Measurements from ENCODE around the gene ABCC12. TPM values are rescaled to one million over a fixed set of nuclear protein-coding genes. Genes with fewer than 3 reads are reported as not detected.
A peak's percentile ranks its signal among the peaks of the same experiment; 100 is the strongest.

ABCC12 gene
- total RNA-seq, 2 experiments from 2014 or later, result not detected

GRCh38 chr16:48164907-48165715 is 9.3 kb upstream of the ABCC12 start:
- Mint-ChIP-seq H3K9me3 (ENCODE audit: low read depth) (no peaks in the 10 kb centered on the region), H3K36me3 (ENCODE audit: low read depth) (no peaks in the 10 kb centered on the region), H3K4me1 (peaks cover 4% of the 10 kb centered on the region), H3K27me3 (peaks cover 17% of the 10 kb centered on the region), H3K4me3 (no peak overlapping the region), H3K27ac (no peak overlapping the region)
- intact Hi-C loops (cut with DNase I, micrococcal nuclease), result loop anchor here (1.0 to 10.0 kb wide), 8 partner anchors 110 to 1610 kb away; partner anchors contain the start of genes ITFG1 (in 1 of the 2), NETO2 (in 1 of the 2) and PHKB (in 1 of the 2)
- ATAC-seq (peak; percentile 92), DNase-seq (peak; percentile 82)
- ChIA-PET CTCF (interaction anchor here (0.6 to 2.0 kb wide), 27 partner anchors 9 to 1612 kb away, joined by 3 to 14 read pairs (median 3); partner anchors contain the start of gene NETO2), POLR2A (interaction anchor here (1.1 kb wide), 1 partner anchor 704 kb away, joined by 3 read pairs; the partner anchor contains the start of gene ITFG1)

GRCh38 chr16:48162839-48163410 is 7.1 kb upstream of the ABCC12 start:
- no peak for ATAC-seq
- intact Hi-C loops (cut with DNase I, micrococcal nuclease), result loop anchor here (5.0 to 10.0 kb wide), 3 partner anchors 698 to 1608 kb away; partner anchors contain the start of genes ITFG1 (in 1 of the 2) and PHKB (in 1 of the 2)
- CTCF ChIA-PET, result interaction anchor here (0.7 kb wide), 1 partner anchor 417 kb away, joined by 3 read pairs; no protein-coding TSS in a partner anchor

GRCh38 chr16:48161906-48162305 is 6.1 kb upstream of the ABCC12 start:
- no peak overlapping the region for H3K4me3 Mint-ChIP-seq
- no peak overlapping the region for H3K27ac Mint-ChIP-seq
- ChIA-PET POLR2A (no interaction called here), CTCF (interaction anchor here (0.6 to 1.5 kb wide), 4 partner anchors 10 to 1488 kb away, joined by 3 to 5 read pairs (median 3); no protein-coding TSS in a partner anchor)
- intact Hi-C loops (cut with DNase I, micrococcal nuclease), result loop anchor here (5.0 to 10.0 kb wide), 3 partner anchors 697 to 1607 kb away; partner anchors contain the start of genes ITFG1 (in 1 of the 2) and PHKB (in 1 of the 2)
- ATAC-seq (no peak), DNase-seq (no peak)
- H3K36me3 Mint-ChIP-seq (ENCODE audit: low read depth), result no peaks in the 10 kb centered on the region
- peaks cover 28% of the 10 kb centered on the region for H3K4me1 Mint-ChIP-seq
- H3K27me3 Mint-ChIP-seq, result peaks cover 23% of the 10 kb centered on the region
- H3K9me3 Mint-ChIP-seq (ENCODE audit: low read depth), result no peaks in the 10 kb centered on the region

More at GRCh38 chr16:48162839-48163410, 7.1 kb upstream of the ABCC12 start:
- Mint-ChIP-seq H3K36me3 (ENCODE audit: low read depth) (no peaks in the 10 kb centered on the region), H3K27ac (no peak overlapping the region), H3K9me3 (ENCODE audit: low read depth) (no peaks in the 10 kb centered on the region), H3K27me3 (peaks cover 23% of the 10 kb centered on the region), H3K4me3 (no peak overlapping the region), H3K4me1 (peaks cover 19% of the 10 kb centered on the region)
- POLR2A ChIA-PET, result no interaction called here
- DNase-seq, result no peak

GRCh38 chr16:48160575-48160974 is 4.8 kb upstream of the ABCC12 start:
- no peak overlapping the region for H3K4me3 Mint-ChIP-seq
- intact Hi-C loops (cut with DNase I, micrococcal nuclease), result loop anchor here (5.0 to 10.0 kb wide), 3 partner anchors 696 to 1606 kb away; partner anchors contain the start of genes ITFG1 (in 1 of the 2) and PHKB (in 1 of the 2)
- ATAC-seq, result no peak

GRCh38 chr16:48158296-48158695 is 2.5 kb upstream of the ABCC12 start:
- DNase-seq, result peak; percentile 65
- no peaks in the 10 kb centered on the region for H3K9me3 Mint-ChIP-seq (ENCODE audit: low read depth)
- intact Hi-C loops (cut with DNase I, micrococcal nuclease), result loop anchor here (1.0 to 10.0 kb wide), 11 partner anchors 35 to 1140 kb away; partner anchors contain the start of genes ITFG1 (in 1 of the 2) and PHKB (in 1 of the 2)
- CTCF ChIA-PET, result interaction anchor here (0.6 to 3.0 kb wide), 8 partner anchors 9 to 1120 kb away, joined by 3 to 13 read pairs (median 4); partner anchors contain the start of gene ITFG1
- POLR2A ChIA-PET, result interaction anchor here (0.7 kb wide), 1 partner anchor 148 kb away, joined by 3 read pairs; no protein-coding TSS in a partner anchor
- H3K4me1 Mint-ChIP-seq, result peaks cover 25% of the 10 kb centered on the region
- H3K27me3 Mint-ChIP-seq, result peaks cover 34% of the 10 kb centered on the region
- H3K4me3 Mint-ChIP-seq, result peak overlapping the region; percentile 30
- H3K27ac Mint-ChIP-seq, result no peak overlapping the region
- H3K36me3 Mint-ChIP-seq (ENCODE audit: low read depth), result no peaks in the 10 kb centered on the region
- ATAC-seq, result peak; percentile 94

More at GRCh38 chr16:48160575-48160974, 4.8 kb upstream of the ABCC12 start:
- Mint-ChIP-seq H3K4me1 (peaks cover 30% of the 10 kb centered on the region), H3K9me3 (ENCODE audit: low read depth) (no peaks in the 10 kb centered on the region), H3K27ac (no peak overlapping the region), H3K36me3 (ENCODE audit: low read depth) (no peaks in the 10 kb centered on the region), H3K27me3 (peaks cover 28% of the 10 kb centered on the region)
- POLR2A ChIA-PET, result interaction anchor here (0.7 kb wide), 1 partner anchor 76 kb away, joined by 3 read pairs; no protein-coding TSS in a partner anchor
- DNase-seq, result no peak
- CTCF ChIA-PET, result interaction anchor here (1.5 to 3.0 kb wide), 2 partner anchors 1018 to 1123 kb away, joined by 5 to 13 read pairs; no protein-coding TSS in a partner anchor

- Mint-ChIP-seq H3K27ac (peak overlapping the region; percentile 23), H3K4me3 (peak overlapping the region; percentile 30), H3K4me1 (peaks cover 25% of the 10 kb centered on the region), H3K36me3 (ENCODE audit: low read depth) (no peaks in the 10 kb centered on the region), H3K9me3 (ENCODE audit: low read depth) (no peaks in the 10 kb centered on the region), H3K27me3 (peaks cover 32% of the 10 kb centered on the region)
- intact Hi-C loops (cut with DNase I, micrococcal nuclease), result loop anchor here (1.0 to 10.0 kb wide), 13 partner anchors 34 to 1209 kb away; partner anchors contain the start of genes ITFG1 (in 1 of the 2), NETO2 (in 1 of the 2) and PHKB (in 1 of the 2)
- peak; percentile 20 for DNase-seq
- ATAC-seq, result peak; percentile 60
- POLR2A ChIA-PET, result interaction anchor here (0.7 kb wide), 1 partner anchor 147 kb away, joined by 3 read pairs; no protein-coding TSS in a partner anchor
- CTCF ChIA-PET, result interaction anchor here (0.6 to 3.0 kb wide), 7 partner anchors 9 to 1016 kb away, joined by 3 to 13 read pairs (median 4); partner anchors contain the start of gene ITFG1
These were observed 2.0 kb upstream of the ABCC12 start for GRCh38 chr16:48157794-48158193.

GRCh38 chr16:48157302-48157701 is 1.5 kb upstream of the ABCC12 start:
- intact Hi-C loops (cut with DNase I, micrococcal nuclease), result loop anchor here (2.0 to 10.0 kb wide), 6 partner anchors 103 to 1209 kb away; partner anchors contain the start of gene NETO2 (in 1 of the 2)
- no peaks in the 10 kb centered on the region for H3K9me3 Mint-ChIP-seq (ENCODE audit: low read depth)
- H3K36me3 Mint-ChIP-seq (ENCODE audit: low read depth), result no peaks in the 10 kb centered on the region
- POLR2A ChIA-PET, result no interaction called here
- CTCF ChIA-PET, result interaction anchor here (0.6 to 2.3 kb wide), 7 partner anchors 8 to 943 kb away, joined by 3 to 8 read pairs (median 4); partner anchors contain the start of gene ITFG1
- DNase-seq (no peak), ATAC-seq (no peak)
- peaks cover 35% of the 10 kb centered on the region for H3K27me3 Mint-ChIP-seq
- peaks cover 25% of the 10 kb centered on the region for H3K4me1 Mint-ChIP-seq
- no peak overlapping the region for H3K4me3 Mint-ChIP-seq
- no peak overlapping the region for H3K27ac Mint-ChIP-seq

GRCh38 chr16:48156790-48157209 is 1.0 kb upstream of the ABCC12 start:
- ChIA-PET CTCF (interaction anchor here (0.6 to 1.8 kb wide), 4 partner anchors 12 to 942 kb away, joined by 3 to 6 read pairs (median 3); no protein-coding TSS in a partner anchor), POLR2A (no interaction called here)
- Mint-ChIP-seq H3K9me3 (ENCODE audit: low read depth) (no peaks in the 10 kb centered on the region), H3K27ac (no peak overlapping the region), H3K4me3 (no peak overlapping the region), H3K4me1 (peaks cover 25% of the 10 kb centered on the region), H3K27me3 (peaks cover 30% of the 10 kb centered on the region), H3K36me3 (ENCODE audit: low read depth) (no peaks in the 10 kb centered on the region)
- ATAC-seq, result peak; percentile 50
- intact Hi-C loops (cut with DNase I, micrococcal nuclease), result loop anchor here (1.0 to 10.0 kb wide), 7 partner anchors 102 to 1208 kb away; partner anchors contain the start of gene NETO2 (in 1 of the 2)
- DNase-seq, result peak; percentile 93

- no peak overlapping the region for H3K4me3 Mint-ChIP-seq
- ATAC-seq (no peak), DNase-seq (no peak)
- ChIA-PET CTCF (interaction anchor here (0.6 kb wide), 1 partner anchor 275 kb away, joined by 3 read pairs; no protein-coding TSS in a partner anchor), POLR2A (no interaction called here)
- no peak overlapping the region for H3K27ac Mint-ChIP-seq
- peaks cover 19% of the 10 kb centered on the region for H3K4me1 Mint-ChIP-seq
- H3K36me3 Mint-ChIP-seq (ENCODE audit: low read depth), result no peaks in the 10 kb centered on the region
- peaks cover 23% of the 10 kb centered on the region for H3K27me3 Mint-ChIP-seq
- intact Hi-C loops (cut with DNase I, micrococcal nuclease), result loop anchor here (10.0 kb wide), 2 partner anchors 99 to 579 kb away; no protein-coding TSS in a partner anchor
- peaks cover under 1% of the 10 kb centered on the region for H3K9me3 Mint-ChIP-seq (ENCODE audit: low read depth)
These were observed 2.0 kb downstream of the ABCC12 start for GRCh38 chr16:48153774-48154173.

- H3K9me3 Mint-ChIP-seq (ENCODE audit: low read depth), result peaks cover 4% of the 10 kb centered on the region
- CTCF ChIA-PET, result interaction anchor here (0.7 to 1.4 kb wide), 4 partner anchors 9 to 1211 kb away, joined by 3 read pairs; no protein-coding TSS in a partner anchor
- H3K27me3 Mint-ChIP-seq, result peaks cover 23% of the 10 kb centered on the region
- POLR2A ChIA-PET, result no interaction called here
- H3K36me3 Mint-ChIP-seq (ENCODE audit: low read depth), result no peaks in the 10 kb centered on the region
- no peak overlapping the region for H3K4me3 Mint-ChIP-seq
- ATAC-seq (no peak), DNase-seq (no peak)
- intact Hi-C loops (cut with DNase I, micrococcal nuclease), result loop anchor here (10.0 kb wide), 2 partner anchors 97 to 577 kb away; no protein-coding TSS in a partner anchor
- no peak overlapping the region for H3K27ac Mint-ChIP-seq
- peaks cover 4% of the 10 kb centered on the region for H3K4me1 Mint-ChIP-seq
These were observed 3.6 kb downstream of the ABCC12 start for GRCh38 chr16:48152226-48152625.

All from activated CD4-positive, alpha-beta T cell treated with anti-CD3 and anti-CD28 coated beads for 36 hours (primary cell).